Measurements from ENCODE around the gene MDGA2. TPM values are rescaled to one million over a fixed set of nuclear protein-coding genes. Genes with fewer than 3 reads are reported as not detected.

Gene MDGA2
- total RNA-seq, 1 donor from 2014 or later: 8.1 TPM

GRCh38 chr14:47332106-47332505 is 343.3 kb downstream of the MDGA2 start:
- Mint-ChIP-seq H3K27me3 (ENCODE audit: unreplicated experiment) (no peaks in the 10 kb centered on the region), H3K4me1 (ENCODE audit: unreplicated experiment) (no peaks in the 10 kb centered on the region), H3K9me3 (ENCODE audit: unreplicated experiment) (no peaks in the 10 kb centered on the region), H3K4me3 (ENCODE audit: unreplicated experiment) (no peak overlapping the region), H3K27ac (ENCODE audit: unreplicated experiment) (no peak overlapping the region), H3K36me3 (ENCODE audit: low read depth, unreplicated experiment) (no peaks in the 10 kb centered on the region)
- no peak for TF ChIP-seq CTCF (IDR thresholded peaks at IDR 0.05; ENCODE audit: unreplicated experiment)
- no peak for DNase-seq (ENCODE audit: low spot score)

- Mint-ChIP-seq H3K4me1 (ENCODE audit: unreplicated experiment) (no peaks in the 10 kb centered on the region), H3K27me3 (ENCODE audit: unreplicated experiment) (no peaks in the 10 kb centered on the region), H3K27ac (ENCODE audit: unreplicated experiment) (no peak overlapping the region), H3K4me3 (ENCODE audit: unreplicated experiment) (no peak overlapping the region), H3K36me3 (ENCODE audit: low read depth, unreplicated experiment) (no peaks in the 10 kb centered on the region), H3K9me3 (ENCODE audit: unreplicated experiment) (no peaks in the 10 kb centered on the region)
- no peak for TF ChIP-seq CTCF (IDR thresholded peaks at IDR 0.05; ENCODE audit: unreplicated experiment)
- DNase-seq (ENCODE audit: low spot score): no peak
These were observed 347.0 kb downstream of the MDGA2 start for GRCh38 chr14:47328376-47328775.

- no peak for DNase-seq (ENCODE audit: low spot score)
- Mint-ChIP-seq H3K4me1 (ENCODE audit: unreplicated experiment) (no peaks in the 10 kb centered on the region), H3K9me3 (ENCODE audit: unreplicated experiment) (no peaks in the 10 kb centered on the region), H3K27ac (ENCODE audit: unreplicated experiment) (no peak overlapping the region), H3K36me3 (ENCODE audit: low read depth, unreplicated experiment) (no peaks in the 10 kb centered on the region), H3K4me3 (ENCODE audit: unreplicated experiment) (no peak overlapping the region), H3K27me3 (ENCODE audit: unreplicated experiment) (no peaks in the 10 kb centered on the region)
- TF ChIP-seq CTCF (IDR thresholded peaks at IDR 0.05; ENCODE audit: unreplicated experiment): no peak
These were observed 348.1 kb downstream of the MDGA2 start for GRCh38 chr14:47327336-47327735.

GRCh38 chr14:47322751-47323150 is 352.7 kb downstream of the MDGA2 start:
- no peak for TF ChIP-seq CTCF (IDR thresholded peaks at IDR 0.05; ENCODE audit: unreplicated experiment)
- no peaks in the 10 kb centered on the region for H3K9me3 Mint-ChIP-seq (ENCODE audit: unreplicated experiment)
- no peak overlapping the region for H3K27ac Mint-ChIP-seq (ENCODE audit: unreplicated experiment)
- H3K36me3 Mint-ChIP-seq (ENCODE audit: low read depth, unreplicated experiment): no peaks in the 10 kb centered on the region
- DNase-seq (ENCODE audit: low spot score): no peak
- H3K4me1 Mint-ChIP-seq (ENCODE audit: unreplicated experiment): peaks cover 4% of the 10 kb centered on the region
- H3K4me3 Mint-ChIP-seq (ENCODE audit: unreplicated experiment): no peak overlapping the region
- H3K27me3 Mint-ChIP-seq (ENCODE audit: unreplicated experiment): peaks cover 3% of the 10 kb centered on the region

GRCh38 chr14:47302121-47302520 is 373.3 kb downstream of the MDGA2 start:
- DNase-seq (ENCODE audit: low spot score): no peak
- Mint-ChIP-seq H3K27me3 (ENCODE audit: unreplicated experiment) (no peaks in the 10 kb centered on the region), H3K4me1 (ENCODE audit: unreplicated experiment) (peaks cover 4% of the 10 kb centered on the region), H3K4me3 (ENCODE audit: unreplicated experiment) (no peak overlapping the region), H3K9me3 (ENCODE audit: unreplicated experiment) (no peaks in the 10 kb centered on the region), H3K36me3 (ENCODE audit: low read depth, unreplicated experiment) (no peaks in the 10 kb centered on the region), H3K27ac (ENCODE audit: unreplicated experiment) (no peak overlapping the region)
- no peak for TF ChIP-seq CTCF (IDR thresholded peaks at IDR 0.05; ENCODE audit: unreplicated experiment)

Data from endothelial cell (in vitro differentiated cells).